Neural cell (in vitro differentiated cells): ENCODE results near the gene TRMT10B. TPM values are rescaled to one million over a fixed set of nuclear protein-coding genes. Genes with fewer than 3 reads are reported as not detected.

ENCODE experiments used
- H2AFZ ChIP-seq: fragments of 200-600, 300-800 bp; sonication (generic), shearing (Covaris generic); 2 replicates; pipeline ENCODE4 v1.6.0; 2014; ENCODE audit warnings: low read depth, mild to moderate bottlenecking, antibody characterized with exemption, low read length, moderate library complexity
- H3F3A ChIP-seq: fragments of 200-600 bp; shearing (Covaris generic); 2 replicates; pipeline ENCODE4 v1.6.1; 2016; ENCODE audit warnings: mild to moderate bottlenecking, moderate library complexity, mixed read lengths, antibody characterized with exemption, low read length; ENCODE audit not compliant: insufficient read depth, poor library complexity, severe bottlenecking
- H3K27ac ChIP-seq: fragments of 200-600, 300-800 bp; sonication (generic), shearing (Covaris generic); 2 replicates; pipeline ENCODE4 v1.5.1; 2014; ENCODE audit warnings: mild to moderate bottlenecking, low read length, moderate library complexity
- H3K27me3 ChIP-seq: fragments of 300-800, 200-600 bp; sonication (generic), shearing (Covaris generic); 2 replicates; pipeline ENCODE4 v1.6.0; 2014; ENCODE audit warnings: mild to moderate bottlenecking, low read depth, low read length, moderate library complexity; ENCODE audit not compliant: insufficient read depth
- H3K36me3 ChIP-seq: fragments of 300-800, 200-600 bp; sonication (generic), shearing (Covaris generic); 2 replicates; pipeline ENCODE4 v1.5.1; 2014; ENCODE audit warnings: mild to moderate bottlenecking, antibody characterized with exemption, low read length, moderate library complexity; ENCODE audit not compliant: insufficient read depth
- H3K4me2 ChIP-seq: fragments of 300-800, 200-600 bp; sonication (generic), shearing (Covaris generic); 2 replicates; pipeline ENCODE4 v1.6.0; 2014; ENCODE audit warnings: mild to moderate bottlenecking, low read length
- H3K4me3 ChIP-seq: fragments of 300-800, 200-600 bp; sonication (generic), shearing (Covaris generic); 2 replicates; pipeline ENCODE4 v1.5.1; 2014; ENCODE audit warnings: mild to moderate bottlenecking, low read length, moderate library complexity
- H3K79me2 ChIP-seq: fragments of 200-600 bp; shearing (Covaris generic); replicated peaks from 2 replicates; pipeline ENCODE4 v1.6.0; 2014; ENCODE audit warnings: mild to moderate bottlenecking, low read length, moderate library complexity; ENCODE audit not compliant: insufficient read depth
- H3K9ac ChIP-seq: fragments of 300-800, 200-600 bp; sonication (generic), shearing (Covaris generic); 2 replicates; pipeline ENCODE4 v1.6.1; 2016; ENCODE audit warnings: mild to moderate bottlenecking, low read length, mixed read lengths
- H3K9me2 ChIP-seq: fragments of 200-600 bp; shearing (Covaris generic); 2 replicates; pipeline ENCODE4 v1.6.1; 2016; ENCODE audit warnings: mild to moderate bottlenecking, low read length, mixed read lengths; ENCODE audit not compliant: insufficient read depth
- H3K9me3 ChIP-seq: fragments of 200-600, 300-800 bp; sonication (generic), shearing (Covaris generic); 2 replicates; pipeline ENCODE4 v1.6.1; 2016; ENCODE audit warnings: mild to moderate bottlenecking, mixed run types, low read length, moderate library complexity, mixed read lengths
- H4K20me1 ChIP-seq: fragments of 200-600 bp; shearing (Covaris generic); 2 replicates; pipeline ENCODE4 v1.6.1; 2016; ENCODE audit warnings: mild to moderate bottlenecking, mixed run types; ENCODE audit not compliant: insufficient read depth
- EP300 ChIP-seq: fragments of 450-650 bp; conservative IDR thresholded peaks from 2 replicates; pipeline ENCODE4 v1.6.1; 2014; ENCODE audit warnings: antibody characterized with exemption, mild to moderate bottlenecking, moderate library complexity; ENCODE audit not compliant: poor library complexity, severe bottlenecking
- EZH2 ChIP-seq: fragments of 200-600, 300-800 bp; shearing (Covaris generic), sonication (generic); IDR thresholded peaks from 2 replicates; pipeline ENCODE4 v1.6.1; 2014; ENCODE audit warnings: antibody characterized with exemption, low read length, borderline replicate concordance, mild to moderate bottlenecking; ENCODE audit not compliant: insufficient read depth, poor library complexity, severe bottlenecking
- MXI1 ChIP-seq: fragments of 450-650 bp; conservative IDR thresholded peaks from 2 replicates; pipeline ENCODE4 v1.6.1; 2014; ENCODE audit warnings: antibody characterized with exemption, mild to moderate bottlenecking; ENCODE audit not compliant: poor library complexity, severe bottlenecking
- POLR2AphosphoS5 ChIP-seq: IDR thresholded peaks from 2 replicates; pipeline ENCODE4 v1.6.1; 2012
- RAD21 ChIP-seq: fragments of 450-650 bp; conservative IDR thresholded peaks from 2 replicates; pipeline ENCODE4 v1.6.1; 2014; ENCODE audit warnings: antibody characterized with exemption, mild to moderate bottlenecking, moderate library complexity
- SMC3 ChIP-seq: fragments of 450-650 bp; conservative IDR thresholded peaks from 2 replicates; pipeline ENCODE4 v1.6.1; 2014; ENCODE audit warnings: antibody characterized with exemption, mild to moderate bottlenecking, moderate library complexity; ENCODE audit not compliant: poor library complexity
- TAF1 ChIP-seq: IDR thresholded peaks from 2 replicates; pipeline ENCODE4 v1.6.1; 2012; ENCODE audit warnings: low read depth
- polyA plus RNA-seq: library from polyadenylated mRNA; depleted of rRNA; stranded (reverse); fragments of >200 nt; gene quantifications from 2 replicates; pipeline ENCODE4 v1.2.3, GENCODE V29; 2014
- TF ChIP-seq, protein P1 (sequence below): IDR thresholded peaks from 2 replicates; pipeline ENCODE4 v1.6.1; 2012; ENCODE audit warnings: borderline replicate concordance
- TF ChIP-seq, protein P2 (sequence below): fragments of 450-650 bp; IDR thresholded peaks from 2 replicates; pipeline ENCODE4 v1.5.1; 2014; ENCODE audit warnings: antibody characterized with exemption, mild to moderate bottlenecking, moderate library complexity; ENCODE audit not compliant: poor library complexity, severe bottlenecking

The TRMT10B gene
- polyA plus RNA-seq, 1 donor from 2014 or later, result 11.2 TPM

GRCh38 chr9:37732086-37732741, 21.4 kb upstream of the TRMT10B start:
- Histone ChIP-seq H3K9me2 (no peaks in the 10 kb centered on the region), H3K36me3 (no peaks in the 10 kb centered on the region), H3K79me2 (no peaks in the 10 kb centered on the region), H3K4me2 (no peak overlapping the region), H3K27me3 (no peaks in the 10 kb centered on the region), H2AFZ (no peak overlapping the region), H4K20me1 (no peaks in the 10 kb centered on the region), H3K9me3 (no peaks in the 10 kb centered on the region), H3K9ac (no peak overlapping the region), H3K4me3 (no peak overlapping the region), H3K27ac (no peak overlapping the region), H3F3A (no peaks in the 10 kb centered on the region)
- TF ChIP-seq MXI1, result no peak
- TF ChIP-seq, protein P1, sequence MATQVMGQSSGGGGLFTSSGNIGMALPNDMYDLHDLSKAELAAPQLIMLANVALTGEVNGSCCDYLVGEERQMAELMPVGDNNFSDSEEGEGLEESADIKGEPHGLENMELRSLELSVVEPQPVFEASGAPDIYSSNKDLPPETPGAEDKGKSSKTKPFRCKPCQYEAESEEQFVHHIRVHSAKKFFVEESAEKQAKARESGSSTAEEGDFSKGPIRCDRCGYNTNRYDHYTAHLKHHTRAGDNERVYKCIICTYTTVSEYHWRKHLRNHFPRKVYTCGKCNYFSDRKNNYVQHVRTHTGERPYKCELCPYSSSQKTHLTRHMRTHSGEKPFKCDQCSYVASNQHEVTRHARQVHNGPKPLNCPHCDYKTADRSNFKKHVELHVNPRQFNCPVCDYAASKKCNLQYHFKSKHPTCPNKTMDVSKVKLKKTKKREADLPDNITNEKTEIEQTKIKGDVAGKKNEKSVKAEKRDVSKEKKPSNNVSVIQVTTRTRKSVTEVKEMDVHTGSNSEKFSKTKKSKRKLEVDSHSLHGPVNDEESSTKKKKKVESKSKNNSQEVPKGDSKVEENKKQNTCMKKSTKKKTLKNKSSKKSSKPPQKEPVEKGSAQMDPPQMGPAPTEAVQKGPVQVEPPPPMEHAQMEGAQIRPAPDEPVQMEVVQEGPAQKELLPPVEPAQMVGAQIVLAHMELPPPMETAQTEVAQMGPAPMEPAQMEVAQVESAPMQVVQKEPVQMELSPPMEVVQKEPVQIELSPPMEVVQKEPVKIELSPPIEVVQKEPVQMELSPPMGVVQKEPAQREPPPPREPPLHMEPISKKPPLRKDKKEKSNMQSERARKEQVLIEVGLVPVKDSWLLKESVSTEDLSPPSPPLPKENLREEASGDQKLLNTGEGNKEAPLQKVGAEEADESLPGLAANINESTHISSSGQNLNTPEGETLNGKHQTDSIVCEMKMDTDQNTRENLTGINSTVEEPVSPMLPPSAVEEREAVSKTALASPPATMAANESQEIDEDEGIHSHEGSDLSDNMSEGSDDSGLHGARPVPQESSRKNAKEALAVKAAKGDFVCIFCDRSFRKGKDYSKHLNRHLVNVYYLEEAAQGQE, result no peak
- no peak for TF ChIP-seq SMC3
- TF ChIP-seq EZH2, result no peak

- Histone ChIP-seq H3K9me2 (no peaks in the 10 kb centered on the region), H3K27me3 (no peaks in the 10 kb centered on the region), H3K27ac (no peak overlapping the region), H3K36me3 (no peaks in the 10 kb centered on the region), H2AFZ (no peak overlapping the region), H3K79me2 (no peaks in the 10 kb centered on the region), H3F3A (no peaks in the 10 kb centered on the region), H3K9me3 (no peaks in the 10 kb centered on the region), H3K4me3 (no peak overlapping the region), H3K4me2 (no peak overlapping the region), H4K20me1 (no peaks in the 10 kb centered on the region), H3K9ac (no peak overlapping the region)
- TF ChIP-seq TAF1, result no peak
- TF ChIP-seq, protein P1, result no peak
- TF ChIP-seq POLR2AphosphoS5, result no peak
- TF ChIP-seq, protein P2, sequence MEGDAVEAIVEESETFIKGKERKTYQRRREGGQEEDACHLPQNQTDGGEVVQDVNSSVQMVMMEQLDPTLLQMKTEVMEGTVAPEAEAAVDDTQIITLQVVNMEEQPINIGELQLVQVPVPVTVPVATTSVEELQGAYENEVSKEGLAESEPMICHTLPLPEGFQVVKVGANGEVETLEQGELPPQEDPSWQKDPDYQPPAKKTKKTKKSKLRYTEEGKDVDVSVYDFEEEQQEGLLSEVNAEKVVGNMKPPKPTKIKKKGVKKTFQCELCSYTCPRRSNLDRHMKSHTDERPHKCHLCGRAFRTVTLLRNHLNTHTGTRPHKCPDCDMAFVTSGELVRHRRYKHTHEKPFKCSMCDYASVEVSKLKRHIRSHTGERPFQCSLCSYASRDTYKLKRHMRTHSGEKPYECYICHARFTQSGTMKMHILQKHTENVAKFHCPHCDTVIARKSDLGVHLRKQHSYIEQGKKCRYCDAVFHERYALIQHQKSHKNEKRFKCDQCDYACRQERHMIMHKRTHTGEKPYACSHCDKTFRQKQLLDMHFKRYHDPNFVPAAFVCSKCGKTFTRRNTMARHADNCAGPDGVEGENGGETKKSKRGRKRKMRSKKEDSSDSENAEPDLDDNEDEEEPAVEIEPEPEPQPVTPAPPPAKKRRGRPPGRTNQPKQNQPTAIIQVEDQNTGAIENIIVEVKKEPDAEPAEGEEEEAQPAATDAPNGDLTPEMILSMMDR, result no peak
- no peak for TF ChIP-seq SMC3
- no peak for TF ChIP-seq EZH2
- TF ChIP-seq EP300, result no peak
- TF ChIP-seq MXI1, result no peak
- no peak for TF ChIP-seq RAD21
These were observed 20.7 kb upstream of the TRMT10B start for GRCh38 chr9:37732952-37733351.
